Fibroblast of villous mesenchyme (primary cell): ENCODE measurements around the gene CACYBP. TPM values are rescaled to one million over a fixed set of nuclear protein-coding genes. Genes with fewer than 3 reads are reported as not detected.

Experiments
- DNase-seq: peaks from one replicate; pipeline ENCODE4 v3.0.0-alpha.2; 2010; ENCODE audit warnings: low read depth
- H3K4me3 ChIP-seq: 2 replicates; pipeline ENCODE4 v1.5.1; 2011; ENCODE audit warnings: low read depth, mild to moderate bottlenecking, low read length
- total RNA-seq: library from RNA; depleted of rRNA; stranded (reverse); fragments of >200 nt; gene quantifications from 2 replicates; pipeline ENCODE4 v1.2.3, GENCODE V29; 2012
- TF ChIP-seq, protein P1 (sequence below): IDR thresholded peaks from 2 replicates; pipeline ENCODE4 v1.5.1; 2012; ENCODE audit warnings: low read depth, mild to moderate bottlenecking, low read length; ENCODE audit not compliant: insufficient read depth

Gene CACYBP
- total RNA-seq, 1 donor = 222 TPM

DNA sequence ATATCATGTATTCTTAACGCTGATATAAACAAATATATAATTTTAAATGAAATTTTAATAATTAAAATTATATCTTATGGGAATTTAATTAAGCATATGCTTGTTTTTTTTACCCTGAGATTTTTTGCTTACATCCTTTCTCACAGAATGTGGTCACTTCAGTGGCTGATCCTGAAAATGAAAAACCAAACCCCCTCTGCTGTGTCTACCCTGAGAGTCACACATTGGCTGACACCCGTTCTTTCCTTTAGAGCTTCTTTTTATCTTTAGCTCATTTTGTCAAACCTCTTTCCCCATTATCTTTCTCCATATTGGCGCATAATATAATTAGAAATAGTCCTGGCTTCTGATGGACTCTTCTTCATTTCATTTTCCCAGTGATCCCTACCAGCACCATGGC is 10.8 kb upstream of the CACYBP start:
- TF ChIP-seq, protein P1, sequence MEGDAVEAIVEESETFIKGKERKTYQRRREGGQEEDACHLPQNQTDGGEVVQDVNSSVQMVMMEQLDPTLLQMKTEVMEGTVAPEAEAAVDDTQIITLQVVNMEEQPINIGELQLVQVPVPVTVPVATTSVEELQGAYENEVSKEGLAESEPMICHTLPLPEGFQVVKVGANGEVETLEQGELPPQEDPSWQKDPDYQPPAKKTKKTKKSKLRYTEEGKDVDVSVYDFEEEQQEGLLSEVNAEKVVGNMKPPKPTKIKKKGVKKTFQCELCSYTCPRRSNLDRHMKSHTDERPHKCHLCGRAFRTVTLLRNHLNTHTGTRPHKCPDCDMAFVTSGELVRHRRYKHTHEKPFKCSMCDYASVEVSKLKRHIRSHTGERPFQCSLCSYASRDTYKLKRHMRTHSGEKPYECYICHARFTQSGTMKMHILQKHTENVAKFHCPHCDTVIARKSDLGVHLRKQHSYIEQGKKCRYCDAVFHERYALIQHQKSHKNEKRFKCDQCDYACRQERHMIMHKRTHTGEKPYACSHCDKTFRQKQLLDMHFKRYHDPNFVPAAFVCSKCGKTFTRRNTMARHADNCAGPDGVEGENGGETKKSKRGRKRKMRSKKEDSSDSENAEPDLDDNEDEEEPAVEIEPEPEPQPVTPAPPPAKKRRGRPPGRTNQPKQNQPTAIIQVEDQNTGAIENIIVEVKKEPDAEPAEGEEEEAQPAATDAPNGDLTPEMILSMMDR = no peak
- no peak for DNase-seq
- H3K4me3 ChIP-seq = no peak overlapping the region

DNA sequence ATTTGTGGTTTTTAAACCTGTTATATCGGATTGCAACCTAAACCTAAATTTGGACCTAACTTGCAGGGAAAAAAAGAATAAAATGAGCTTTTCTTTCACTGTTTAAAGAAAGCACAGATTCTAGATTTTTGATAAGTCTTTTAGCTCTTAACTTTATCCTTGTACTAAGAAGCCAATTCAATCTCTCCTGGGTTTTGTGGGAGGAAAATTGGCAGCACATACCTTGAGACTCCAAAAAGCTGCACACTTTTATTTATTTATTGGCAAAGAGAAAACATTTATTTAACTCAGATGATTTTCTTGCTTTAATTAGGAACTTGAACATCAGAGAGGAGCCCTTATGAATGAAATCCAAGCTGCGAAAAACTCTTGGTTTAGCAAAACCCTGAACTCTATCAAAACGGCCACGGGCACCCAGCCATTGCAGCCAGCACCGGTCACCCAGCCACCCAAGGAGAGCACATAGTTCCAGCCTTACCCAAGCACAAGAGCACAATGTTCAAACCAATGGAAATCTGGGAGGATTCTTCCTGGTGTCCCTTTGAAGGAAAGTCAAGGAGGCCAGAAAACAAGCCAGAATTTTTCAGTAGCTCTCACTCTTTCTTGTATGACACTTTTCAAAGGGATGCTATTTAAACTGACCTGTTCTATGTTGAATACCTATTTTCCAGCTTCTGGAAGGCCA is 10.1 kb upstream of the CACYBP start:
- no peak for DNase-seq
- H3K4me3 ChIP-seq = no peak overlapping the region
- TF ChIP-seq, protein P1 = no peak

DNA sequence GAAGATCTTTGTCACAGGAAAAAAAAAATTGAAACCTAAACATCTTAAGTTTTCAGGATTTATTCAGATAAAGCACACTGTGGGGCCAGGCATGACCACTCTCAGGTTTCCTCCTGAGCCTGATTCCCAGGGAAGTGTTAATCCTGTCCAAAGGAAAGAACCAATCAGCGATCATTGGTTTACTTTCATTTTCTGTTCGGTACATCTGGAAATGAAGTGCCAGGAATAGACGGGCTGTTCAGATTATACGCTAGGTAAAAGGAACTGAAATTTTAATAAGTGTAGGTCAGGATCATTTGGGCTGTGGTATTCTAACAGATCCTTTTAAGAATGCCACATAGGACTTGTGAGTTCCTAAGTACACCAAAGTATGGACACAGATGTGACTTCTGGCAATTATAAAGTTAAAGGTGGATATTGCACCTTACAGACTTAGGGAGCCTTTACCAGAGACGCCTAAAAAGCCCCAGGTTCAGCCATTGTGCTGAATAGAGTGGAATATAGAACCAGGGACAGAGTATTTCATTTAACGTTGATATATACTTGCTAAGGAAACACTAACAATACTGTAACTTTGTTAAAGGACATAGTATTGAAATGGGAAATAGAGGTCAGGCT is 9.3 kb upstream of the CACYBP start:
- H3K4me3 ChIP-seq = peak overlapping the region; percentile 70
- TF ChIP-seq, protein P1 = no peak
- DNase-seq = peak; percentile 86

DNA sequence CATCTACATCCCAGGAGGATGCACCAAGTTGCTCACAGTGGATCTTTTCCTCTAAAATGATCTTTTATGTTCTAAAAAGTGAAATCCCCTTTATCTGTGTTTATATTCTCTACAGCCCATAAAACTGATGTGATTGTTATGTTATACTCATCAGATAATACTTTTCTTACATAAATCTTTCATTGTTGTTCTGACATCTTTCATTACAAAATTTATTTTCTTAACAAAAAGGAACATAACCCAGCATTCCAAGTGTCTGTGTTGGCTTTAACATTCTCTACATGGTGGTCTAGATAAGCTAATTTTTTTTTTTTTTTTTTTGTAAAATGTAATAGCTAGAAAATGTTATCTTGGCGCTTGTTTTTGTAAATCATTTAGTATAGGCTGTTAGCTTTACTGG is 8.3 kb upstream of the CACYBP start:
- TF ChIP-seq, protein P1 = no peak
- no peak for DNase-seq
- no peak overlapping the region for H3K4me3 ChIP-seq

DNA sequence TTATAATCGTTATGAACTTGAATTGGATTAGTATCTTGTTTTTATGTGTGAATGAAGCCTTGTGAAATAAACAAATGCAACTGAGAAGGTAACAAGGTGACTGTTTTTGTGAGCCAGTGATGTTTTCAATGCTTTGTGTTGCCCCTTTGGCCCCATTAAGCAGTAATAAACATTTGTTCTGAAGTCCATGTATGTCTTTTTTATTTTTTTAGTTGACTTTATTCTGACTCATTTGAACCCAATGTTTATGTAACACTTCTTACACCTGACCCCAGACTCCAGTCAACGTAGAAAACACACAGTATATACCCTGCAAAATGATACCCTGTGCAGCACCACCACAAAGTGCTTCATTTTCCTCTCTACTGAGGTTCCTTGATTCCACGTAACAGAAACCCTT is 4.6 kb upstream of the CACYBP start:
- peak; percentile 12 for DNase-seq
- H3K4me3 ChIP-seq = no peak overlapping the region
- TF ChIP-seq, protein P1 = no peak

DNA sequence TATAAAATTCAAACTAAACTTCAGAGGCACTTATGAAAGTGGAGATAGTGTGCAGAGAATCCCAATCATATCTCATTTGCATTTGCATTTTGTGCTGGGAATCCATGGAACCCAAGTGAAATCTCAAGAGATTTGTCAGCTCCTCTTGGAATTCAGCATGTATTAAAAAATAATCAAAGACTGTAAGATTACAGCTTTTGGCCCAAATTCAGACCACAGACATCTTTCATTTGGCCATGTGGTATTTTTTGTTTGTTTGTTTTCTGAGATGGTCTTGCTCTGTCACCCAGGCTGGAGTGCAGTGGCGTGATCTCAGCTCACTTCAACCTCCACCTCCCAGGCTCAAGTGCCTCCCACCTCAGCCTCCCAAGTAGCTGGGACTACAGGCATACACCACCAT is 3.8 kb upstream of the CACYBP start:
- TF ChIP-seq, protein P1 = no peak
- peak; percentile 63 for DNase-seq
- no peak overlapping the region for H3K4me3 ChIP-seq
